Measurements from ENCODE around the gene C1orf21.

- TF ChIP-seq POLR2A (IDR thresholded peaks at IDR 0.05) (no peak), CTCF (IDR thresholded peaks at IDR 0.05) (no peak)
Observed at GRCh38 chr1:184359909-184360308, 26.9 kb upstream of the C1orf21 start.

Measured in thyroid gland (tissue), 4 donors.